ENCODE results near the gene USPL1. TPM values are rescaled to one million over a fixed set of nuclear protein-coding genes. Genes with fewer than 3 reads are reported as not detected.
"Not testable (repeated sequence)": the region's sequence is repeated elsewhere in the genome, so short reads cannot be mapped to it uniquely, and the experiment has no call there.

USPL1 gene
- total RNA-seq, 1 donor from 2014 or later: 24.4 TPM

- DNase-seq (ENCODE audit: low spot score): no peak
Measured at GRCh38 chr13:30615866-30616541, 1.7 kb upstream of the USPL1 start.

- peak; percentile 79 for DNase-seq (ENCODE audit: low spot score)
Measured at GRCh38 chr13:30616927-30617314, 799 bp upstream of the USPL1 start.

- DNase-seq (ENCODE audit: low spot score): peak; percentile 51
Measured at GRCh38 chr13:30618186-30618929, 638 bp downstream of the USPL1 start.

GRCh38 chr13:30618930-30619279, 1.2 kb downstream of the USPL1 start:
- DNase-seq (ENCODE audit: low spot score): no peak

GRCh38 chr13:30619731-30620130, 2.0 kb downstream of the USPL1 start:
- no peak for DNase-seq (ENCODE audit: low spot score)

GRCh38 chr13:30620941-30621340, 3.2 kb downstream of the USPL1 start:
- no peak for DNase-seq (ENCODE audit: low spot score)

- DNase-seq (ENCODE audit: low spot score): no peak
Measured at GRCh38 chr13:30622551-30622950, 4.8 kb downstream of the USPL1 start.

GRCh38 chr13:30623392-30623791, 5.7 kb downstream of the USPL1 start:
- no peak for DNase-seq (ENCODE audit: low spot score)

GRCh38 chr13:30624630-30625029, 6.9 kb downstream of the USPL1 start:
- DNase-seq (ENCODE audit: low spot score): no peak

- DNase-seq (ENCODE audit: low spot score): no peak
Measured at GRCh38 chr13:30629527-30629926, 11.8 kb downstream of the USPL1 start.

- no peak for DNase-seq (ENCODE audit: low spot score)
Measured at GRCh38 chr13:30633861-30634260, 16.1 kb downstream of the USPL1 start.

GRCh38 chr13:30634838-30635237, 17.1 kb downstream of the USPL1 start:
- DNase-seq (ENCODE audit: low spot score): no peak

GRCh38 chr13:30638301-30638700, 20.6 kb downstream of the USPL1 start:
- DNase-seq (ENCODE audit: low spot score): no peak

- DNase-seq (ENCODE audit: low spot score): no peak
Measured at GRCh38 chr13:30639671-30640070, 22.0 kb downstream of the USPL1 start.

- not testable (repeated sequence) for DNase-seq (ENCODE audit: low spot score)
Measured at GRCh38 chr13:30641173-30641572, 23.5 kb downstream of the USPL1 start.

- DNase-seq (ENCODE audit: low spot score): no peak
Measured at GRCh38 chr13:30645629-30646028, 27.9 kb downstream of the USPL1 start.

- DNase-seq (ENCODE audit: low spot score): no peak
Measured at GRCh38 chr13:30647420-30647819, 29.7 kb downstream of the USPL1 start.

GRCh38 chr13:30647824-30648521, 30.3 kb downstream of the USPL1 start:
- DNase-seq (ENCODE audit: low spot score): no peak

GRCh38 chr13:30648522-30649012, 30.8 kb downstream of the USPL1 start:
- no peak for DNase-seq (ENCODE audit: low spot score)

- DNase-seq (ENCODE audit: low spot score): not testable (repeated sequence)
Measured at GRCh38 chr13:30651648-30652047, 33.9 kb downstream of the USPL1 start.

- no peak for DNase-seq (ENCODE audit: low spot score)
Measured at GRCh38 chr13:30652746-30653386, 35.1 kb downstream of the USPL1 start.

- DNase-seq (ENCODE audit: low spot score): no peak
Measured at GRCh38 chr13:30654430-30654829, 36.7 kb downstream of the USPL1 start.
